LNCaP clone FGC (cell line): ENCODE measurements around the gene HSD11B1.

Source experiments
- DNase-seq: peaks from one replicate; pipeline ENCODE4 v3.0.0-alpha.2; 2011; ENCODE audit warnings: low read depth
- H3K4me3 ChIP-seq: 2 replicates; pipeline ENCODE4 v1.5.1; 2011; ENCODE audit warnings: mild to moderate bottlenecking, low read depth, low read length, control low read depth
- CTCF ChIP-seq: IDR thresholded peaks from 2 replicates; pipeline ENCODE4 v1.5.1; 2012; ENCODE audit warnings: mild to moderate bottlenecking; ENCODE audit not compliant: control insufficient read depth, insufficient read depth; ENCODE audit errors: extremely low read depth

HSD11B1 gene

GRCh38 chr1:209732725-209733124, 28.1 kb downstream of the HSD11B1 start:
- TF ChIP-seq CTCF, result no peak
- H3K4me3 ChIP-seq, result no peak overlapping the region
- DNase-seq, result no peak

- TF ChIP-seq CTCF, result no peak
- no peak overlapping the region for H3K4me3 ChIP-seq
- no peak for DNase-seq
Measured at GRCh38 chr1:209733409-209734192, 29.0 kb downstream of the HSD11B1 start.

DNA sequence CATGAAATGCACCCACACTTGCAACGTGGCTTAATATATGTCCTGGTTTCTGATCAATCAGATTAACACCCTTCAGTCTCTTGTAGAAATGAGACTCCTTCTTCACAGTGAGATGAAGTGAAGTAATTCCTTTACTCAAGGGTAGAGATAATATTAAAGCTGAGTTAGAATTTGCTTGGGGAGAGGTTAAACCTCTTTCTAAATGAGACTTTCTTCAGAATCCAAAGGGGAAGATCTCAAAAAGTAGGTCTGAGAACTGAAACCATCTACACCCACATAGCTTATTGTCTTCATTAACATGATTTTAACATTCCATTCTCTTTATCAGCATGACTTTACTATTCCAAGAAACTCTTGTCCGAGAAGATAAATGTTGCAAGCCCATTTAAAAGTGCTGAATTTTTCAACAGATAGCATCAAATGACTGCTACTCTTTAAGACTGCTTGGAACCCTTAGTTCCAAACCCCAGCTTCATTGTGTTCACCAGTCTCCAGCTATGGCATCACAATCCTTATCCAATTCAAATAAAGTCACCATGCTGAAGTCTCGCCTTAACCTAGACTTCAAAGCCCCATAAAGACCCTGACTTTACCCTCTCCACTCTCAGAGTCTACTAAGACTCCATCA, 32.0 kb downstream of the HSD11B1 start:
- H3K4me3 ChIP-seq, result no peak overlapping the region
- TF ChIP-seq CTCF, result no peak
- DNase-seq, result no peak

DNA sequence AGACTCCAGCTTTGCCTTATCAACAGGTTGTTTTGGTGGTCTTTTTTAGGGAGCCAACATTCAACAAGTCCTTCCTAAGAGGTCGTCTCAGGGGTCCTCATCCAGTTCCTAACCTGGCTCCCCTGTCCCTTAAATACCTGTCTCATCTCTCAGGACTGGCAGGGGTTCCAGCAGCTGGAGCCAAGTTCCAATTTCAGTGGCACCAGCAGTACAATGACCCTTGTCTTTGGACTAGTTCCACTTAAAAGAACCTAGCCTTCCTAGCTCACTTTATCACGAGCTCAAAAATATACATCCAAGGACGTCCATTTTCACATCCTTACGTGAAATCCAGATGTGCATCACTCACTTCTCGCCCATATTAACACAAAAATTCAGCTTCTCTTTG, 32.5 kb downstream of the HSD11B1 start:
- no peak for DNase-seq
- TF ChIP-seq CTCF, result no peak
- no peak overlapping the region for H3K4me3 ChIP-seq

DNA sequence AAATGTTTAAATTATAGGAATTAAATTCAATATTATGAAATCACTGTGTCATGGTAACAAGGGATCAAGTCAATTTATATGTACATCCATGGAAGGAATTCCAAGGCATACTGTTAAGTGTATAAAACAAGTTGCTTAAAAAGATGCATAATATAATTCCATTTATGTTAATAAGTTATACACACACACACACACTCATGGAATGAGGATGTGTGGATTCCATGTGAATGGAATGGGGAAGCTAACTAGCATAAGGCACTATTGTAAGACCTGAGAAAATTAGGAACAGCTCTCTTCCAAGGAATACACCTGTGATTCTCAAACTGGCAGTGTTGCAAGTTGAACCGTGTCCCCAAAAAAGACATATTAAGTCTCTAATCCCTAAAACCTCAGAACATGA, 33.6 kb downstream of the HSD11B1 start:
- no peak for DNase-seq
- no peak for TF ChIP-seq CTCF

GRCh38 chr1:209741193-209741592, 36.5 kb downstream of the HSD11B1 start:
- no peak for TF ChIP-seq CTCF
- no peak overlapping the region for H3K4me3 ChIP-seq
- no peak for DNase-seq

More for the DNA sequence above, 33.6 kb downstream of the HSD11B1 start:
- no peak overlapping the region for H3K4me3 ChIP-seq
